Smooth muscle cell (in vitro differentiated cells): ENCODE data around the gene PTAFR. TPM values are rescaled to one million over a fixed set of nuclear protein-coding genes. Genes with fewer than 3 reads are reported as not detected.

Experiments
- DNase-seq: peaks from one replicate; lab custom pipeline; 2025; ENCODE audit not compliant: unreplicated experiment; lab: John Stamatoyannopoulos, UW
- H2AFZ ChIP-seq: fragments of 200-600 bp; sonication (generic); 2 replicates; pipeline ENCODE4 v1.6.0; 2016; ENCODE audit warnings: antibody characterized with exemption, low read depth, mild to moderate bottlenecking
- H3F3A ChIP-seq: fragments of 200-600 bp; sonication (generic); 2 replicates; pipeline ENCODE4 v1.6.0; 2017; ENCODE audit warnings: antibody characterized with exemption, low read depth
- H3K27ac ChIP-seq: fragments of 200-600 bp; sonication (generic); 2 replicates; pipeline ENCODE4 v1.5.1; 2016; ENCODE audit warnings: low read depth, mild to moderate bottlenecking
- H3K27me3 ChIP-seq: fragments of 200-600 bp; sonication (generic); 2 replicates; pipeline ENCODE4 v1.6.1; 2016; ENCODE audit warnings: low read depth, mild to moderate bottlenecking
- H3K36me3 ChIP-seq: fragments of 200-600 bp; sonication (generic); 2 replicates; pipeline ENCODE4 v1.5.1; 2016; ENCODE audit warnings: low read depth
- H3K4me1 ChIP-seq: fragments of 200-600 bp; sonication (generic); 2 replicates; pipeline ENCODE4 v1.5.1; 2016; ENCODE audit warnings: low read depth
- H3K4me2 ChIP-seq: fragments of 200-600 bp; sonication (generic); 2 replicates; pipeline ENCODE4 v1.6.0; 2016; ENCODE audit warnings: mild to moderate bottlenecking
- H3K4me3 ChIP-seq: fragments of 200-600 bp; sonication (generic); 2 replicates; pipeline ENCODE4 v1.5.1; 2016; ENCODE audit warnings: mild to moderate bottlenecking
- H3K79me2 ChIP-seq: fragments of 200-600 bp; sonication (generic); 2 replicates; pipeline ENCODE4 v1.6.0; 2016; ENCODE audit warnings: low read depth, mild to moderate bottlenecking
- H3K9ac ChIP-seq: fragments of 200-600 bp; sonication (generic); 2 replicates; pipeline ENCODE4 v1.6.0; 2016; ENCODE audit warnings: low read depth
- H3K9me3 ChIP-seq: fragments of 200-600 bp; sonication (generic); replicated peaks from 2 replicates; pipeline ENCODE4 v1.5.1; 2016; ENCODE audit warnings: low read depth
- H4K20me1 ChIP-seq: fragments of 200-600 bp; sonication (generic); 2 replicates; pipeline ENCODE4 v1.6.0; 2016; ENCODE audit warnings: low read depth
- CTCF ChIP-seq: fragments of 200-600 bp; sonication (generic); IDR thresholded peaks from 2 replicates; pipeline ENCODE4 v1.5.1; 2017; ENCODE audit warnings: borderline replicate concordance, mild to moderate bottlenecking, antibody characterized with exemption; ENCODE audit not compliant: insufficient read depth, poor library complexity, severe bottlenecking
- WGBS: methylation state at CpG from one replicate; pipeline ENCODE4 v1.1.7; 2016; ENCODE audit warnings: low lambda C conversion rate; 5-methylcytosine and 5-hydroxymethylcytosine counted together
- polyA plus RNA-seq: library from polyadenylated mRNA; unstranded; fragments of >200 nt; fragmentation: Nextera tagmentation; extraction: Ambion mirVana; gene quantifications from 2 replicates; pipeline ENCODE4 v1.2.1, GENCODE V29; 2016
- total RNA-seq: library from RNA; depleted of rRNA; stranded (reverse); fragments of >200 nt; gene quantifications from 2 replicates; pipeline ENCODE4 v1.2.3, GENCODE V29; 2014

PTAFR gene
- total and polyA plus RNA-seq, 2 experiments from 2014 or later = 0.16 to 0.49 TPM

- H3K27ac ChIP-seq = no peak overlapping the region
- no peak overlapping the region for H3K4me3 ChIP-seq
- H4K20me1 ChIP-seq = no peaks in the 10 kb centered on the region
- no peaks in the 10 kb centered on the region for H3K4me1 ChIP-seq
- TF ChIP-seq CTCF = no peak
- no peak overlapping the region for H3K4me2 ChIP-seq
- DNase-seq = no peak
- no peaks in the 10 kb centered on the region for H3K36me3 ChIP-seq
- 96% methylated on average over 5 of the region's 5 CpGs for WGBS
- no peaks in the 10 kb centered on the region for H3F3A ChIP-seq
- H3K79me2 ChIP-seq = no peaks in the 10 kb centered on the region
- no peaks in the 10 kb centered on the region for H3K27me3 ChIP-seq
- H3K9me3 ChIP-seq = no peaks in the 10 kb centered on the region
- H3K9ac ChIP-seq = no peak overlapping the region
- no peak overlapping the region for H2AFZ ChIP-seq
Observed at GRCh38 chr1:28160782-28161266, 15.7 kb downstream of the PTAFR start.

GRCh38 chr1:28159680-28160079 lies 16.8 kb downstream of the PTAFR start:
- 90% methylated on average over 7 of the region's 7 CpGs for WGBS
- H3K27ac ChIP-seq = no peak overlapping the region
- no peaks in the 10 kb centered on the region for H3K27me3 ChIP-seq
- TF ChIP-seq CTCF = no peak
- DNase-seq = no peak
- no peaks in the 10 kb centered on the region for H4K20me1 ChIP-seq
- no peaks in the 10 kb centered on the region for H3K36me3 ChIP-seq
- no peaks in the 10 kb centered on the region for H3K79me2 ChIP-seq
- no peaks in the 10 kb centered on the region for H3K4me1 ChIP-seq
- H3F3A ChIP-seq = no peaks in the 10 kb centered on the region
- H3K4me3 ChIP-seq = no peak overlapping the region
- H2AFZ ChIP-seq = no peak overlapping the region
- H3K9ac ChIP-seq = no peak overlapping the region
- H3K9me3 ChIP-seq = no peaks in the 10 kb centered on the region
- H3K4me2 ChIP-seq = no peak overlapping the region

GRCh38 chr1:28159243-28159642 lies 17.2 kb downstream of the PTAFR start:
- WGBS = 96% methylated on average over 4 of the region's 4 CpGs
- no peaks in the 10 kb centered on the region for H3K4me1 ChIP-seq
- TF ChIP-seq CTCF = no peak

GRCh38 chr1:28157894-28158293 lies 18.6 kb downstream of the PTAFR start:
- 70% methylated on average over 8 of the region's 8 CpGs for WGBS
- DNase-seq = no peak

More at GRCh38 chr1:28159243-28159642, 17.2 kb downstream of the PTAFR start:
- H3K79me2 ChIP-seq = no peaks in the 10 kb centered on the region
- H3K27me3 ChIP-seq = no peaks in the 10 kb centered on the region
- no peak overlapping the region for H3K4me2 ChIP-seq
- DNase-seq = no peak
- no peak overlapping the region for H3K27ac ChIP-seq
- no peaks in the 10 kb centered on the region for H3K36me3 ChIP-seq
- H3K4me3 ChIP-seq = no peak overlapping the region
- H4K20me1 ChIP-seq = no peaks in the 10 kb centered on the region
- no peaks in the 10 kb centered on the region for H3K9me3 ChIP-seq
- no peak overlapping the region for H2AFZ ChIP-seq
- no peaks in the 10 kb centered on the region for H3F3A ChIP-seq
- no peak overlapping the region for H3K9ac ChIP-seq

More at GRCh38 chr1:28157894-28158293, 18.6 kb downstream of the PTAFR start:
- Histone ChIP-seq H3K27me3 (no peaks in the 10 kb centered on the region), H3K4me2 (no peak overlapping the region), H3K36me3 (no peaks in the 10 kb centered on the region), H3K4me3 (no peak overlapping the region), H3K4me1 (no peaks in the 10 kb centered on the region), H3K9me3 (no peaks in the 10 kb centered on the region), H3F3A (no peaks in the 10 kb centered on the region), H3K27ac (no peak overlapping the region), H2AFZ (no peak overlapping the region), H3K9ac (no peak overlapping the region), H3K79me2 (no peaks in the 10 kb centered on the region), H4K20me1 (no peaks in the 10 kb centered on the region)
- TF ChIP-seq CTCF = no peak
